Right forelimb (tissue), 1 donor: ENCODE results near the gene LRRC7.

Experiments
- DNase-seq: peaks from one replicate; pipeline ENCODE4 v3.0.0-alpha.2; 2018

The LRRC7 gene

DNA sequence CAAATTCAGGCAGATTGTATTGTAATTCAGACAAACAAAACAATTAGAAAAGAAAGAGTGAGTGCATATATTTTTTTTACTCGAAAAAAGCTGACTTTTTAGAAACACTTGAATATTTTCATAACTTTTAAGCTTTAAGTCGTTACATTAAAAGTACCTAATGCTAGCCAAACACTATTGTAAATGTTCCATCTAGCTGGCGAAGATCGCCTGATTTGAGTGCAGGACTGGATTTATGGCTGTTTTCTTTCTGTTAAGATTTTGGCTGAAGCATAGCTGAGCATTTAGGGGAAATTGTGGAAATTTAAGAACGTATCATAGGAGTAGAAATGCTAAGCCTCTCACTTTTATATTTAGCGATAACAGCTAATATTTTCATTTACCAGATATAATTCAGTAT, 24.6 kb downstream of the LRRC7 start:
- no peak for DNase-seq

DNA sequence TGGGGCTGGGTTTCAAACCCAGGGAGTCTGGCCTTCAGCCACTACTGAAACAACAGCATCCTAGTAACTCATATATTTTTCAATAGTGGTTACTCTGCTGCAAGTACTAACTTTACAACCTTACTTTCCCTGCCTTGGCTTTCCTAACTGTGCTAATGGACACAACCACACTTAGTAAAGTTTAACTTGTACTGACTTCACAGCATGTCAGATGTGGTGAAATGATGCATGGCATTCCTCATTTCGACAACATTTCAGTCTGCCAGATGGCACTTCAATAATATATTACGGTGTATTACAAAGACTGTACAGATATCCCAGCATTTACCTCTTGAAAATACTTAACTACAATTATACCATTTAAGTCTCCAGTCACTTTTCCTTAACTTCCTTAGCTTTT, 27.8 kb downstream of the LRRC7 start:
- no peak for DNase-seq

DNA sequence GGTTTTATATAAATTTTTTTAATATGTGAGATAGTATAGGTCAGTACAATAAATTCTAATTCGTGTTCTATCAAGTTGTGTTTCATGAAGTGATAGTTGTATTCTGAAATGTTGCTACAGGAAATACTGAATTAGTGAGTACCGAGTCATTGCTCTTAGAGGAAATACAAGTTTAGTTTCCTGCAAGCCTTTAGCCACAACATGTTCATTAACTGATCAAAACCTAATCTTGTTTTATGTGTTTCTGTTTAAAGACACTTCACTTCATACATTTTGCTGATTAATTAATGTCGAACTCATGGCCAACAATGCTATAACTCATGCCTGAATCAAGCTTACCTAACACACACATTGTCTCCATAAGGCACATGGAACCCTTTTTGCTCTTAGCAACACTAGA, 43.6 kb downstream of the LRRC7 start:
- no peak for DNase-seq

- DNase-seq = no peak
Observed at GRCh38 chr1:69613414-69613813, 45.7 kb downstream of the LRRC7 start.

DNA sequence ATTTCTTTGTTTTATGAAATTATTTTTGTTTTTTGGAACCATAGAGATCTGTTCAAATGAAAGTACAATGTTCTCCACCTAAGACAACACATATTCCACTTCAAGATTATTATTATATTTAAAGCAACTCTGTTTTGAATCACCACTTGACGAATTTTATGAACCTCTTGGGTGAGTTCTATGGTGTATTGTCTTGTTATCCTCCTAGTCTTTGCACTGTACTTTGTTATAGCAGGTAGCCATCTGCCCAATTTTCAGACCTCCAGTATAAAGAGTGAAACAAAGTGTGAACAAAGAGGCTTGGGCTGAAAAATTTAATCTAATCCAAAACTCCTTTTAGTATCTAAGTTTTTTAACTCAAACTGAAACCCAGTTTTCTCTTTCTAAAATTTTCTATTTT, 71.0 kb downstream of the LRRC7 start:
- DNase-seq = no peak

GRCh38 chr1:69639159-69639558, 71.4 kb downstream of the LRRC7 start:
- no peak for DNase-seq

GRCh38 chr1:69643266-69643665, 75.5 kb downstream of the LRRC7 start:
- no peak for DNase-seq

DNA sequence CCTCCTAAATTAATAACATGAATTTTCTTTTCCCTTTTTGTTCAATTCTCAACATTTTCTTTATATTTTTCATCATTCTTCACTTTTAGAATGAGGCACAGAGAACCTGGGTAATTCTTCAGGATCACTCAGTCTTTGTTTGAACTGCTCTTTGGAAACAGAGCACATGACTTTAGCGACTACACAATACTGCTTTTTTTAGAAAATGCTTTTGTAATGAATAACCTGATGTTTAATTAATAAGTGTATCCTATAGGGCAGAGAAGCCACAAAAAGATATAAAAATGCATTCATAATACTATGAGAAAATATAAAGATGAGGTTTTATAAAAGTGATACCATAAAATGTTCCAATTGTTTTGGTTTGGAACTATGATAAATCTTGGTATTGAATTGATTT, 77.8 kb downstream of the LRRC7 start:
- DNase-seq = no peak

DNA sequence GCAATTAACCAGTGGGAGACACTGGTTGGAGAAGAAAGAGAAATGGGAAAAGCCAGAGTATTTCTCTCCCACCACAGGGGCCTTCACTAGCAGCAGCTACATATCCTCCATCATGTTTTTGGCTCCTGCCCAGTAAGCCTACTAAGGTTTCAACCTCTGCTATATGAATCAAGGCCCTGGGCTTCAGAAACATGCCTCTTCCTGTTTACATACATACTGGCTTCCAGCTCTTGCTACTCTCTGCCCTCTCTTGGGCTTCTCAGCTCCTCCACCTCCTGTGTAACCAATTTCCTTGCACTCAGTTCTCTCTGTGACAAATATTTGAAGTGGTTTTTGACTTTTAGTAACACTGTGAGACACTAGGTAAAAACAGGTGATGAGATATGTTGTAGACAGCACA, 80.8 kb downstream of the LRRC7 start:
- no peak for DNase-seq

GRCh38 chr1:69649383-69649990, 81.8 kb downstream of the LRRC7 start:
- DNase-seq = no peak

- no peak for DNase-seq
Observed at GRCh38 chr1:69650779-69651178, 83.1 kb downstream of the LRRC7 start.

DNA sequence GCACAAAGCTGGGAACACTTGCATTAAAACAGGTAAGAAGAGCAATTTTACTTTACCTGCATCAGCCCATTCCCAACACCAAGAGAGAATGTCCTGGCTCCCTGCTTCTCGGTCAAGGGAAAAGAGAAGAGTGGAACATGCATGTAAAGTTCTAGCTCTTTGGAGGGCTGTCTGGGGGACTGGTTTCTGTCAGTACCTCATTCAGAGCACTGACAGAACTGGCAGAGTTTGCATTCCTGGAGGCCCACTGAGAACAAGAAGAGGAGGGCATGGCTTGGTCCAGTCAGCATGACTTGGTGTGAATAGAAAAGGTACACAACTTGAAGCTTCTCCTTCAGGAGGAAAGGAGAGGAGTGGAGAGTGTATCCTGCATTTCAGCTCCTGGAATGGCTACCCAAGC, 83.9 kb downstream of the LRRC7 start:
- no peak for DNase-seq

GRCh38 chr1:69657971-69658370, 90.2 kb downstream of the LRRC7 start:
- DNase-seq = no peak

DNA sequence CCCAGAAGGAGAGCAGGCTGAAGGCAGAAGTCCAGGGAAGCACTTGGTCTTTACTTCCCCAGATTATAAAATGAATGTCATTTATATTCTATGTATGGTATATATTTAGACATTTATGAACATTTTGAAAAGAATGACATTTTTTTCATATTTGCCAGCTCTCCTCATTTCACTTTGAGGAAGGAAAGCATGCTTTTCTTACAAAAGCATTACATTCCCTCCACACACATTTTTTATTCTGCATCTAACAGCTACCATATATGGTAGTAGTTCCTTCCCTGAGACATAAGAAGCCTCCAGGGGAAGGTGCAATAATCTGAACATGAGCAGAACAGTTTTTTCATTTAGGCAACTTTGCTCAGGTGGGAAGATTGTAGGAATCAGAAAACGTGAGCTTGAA, 94.0 kb downstream of the LRRC7 start:
- DNase-seq = no peak

DNA sequence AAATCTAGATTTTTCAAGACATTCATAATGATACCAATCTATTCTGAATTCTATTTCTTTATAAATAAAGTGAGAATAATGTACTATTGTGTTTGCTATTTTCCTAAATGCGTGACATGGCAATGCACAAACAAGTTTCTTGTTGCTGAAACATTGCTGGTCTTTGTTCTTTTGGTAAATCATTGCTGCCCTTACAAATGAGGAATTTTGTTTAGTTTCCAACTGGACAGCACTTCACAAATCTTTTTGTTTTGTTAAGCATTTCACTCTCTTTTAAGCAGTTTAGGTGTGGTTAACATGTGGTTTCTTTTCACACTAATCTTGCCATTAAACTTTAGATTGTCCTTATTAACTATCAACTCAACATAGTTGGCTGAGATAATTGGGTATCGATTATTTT, 94.6 kb downstream of the LRRC7 start:
- DNase-seq = no peak

DNA sequence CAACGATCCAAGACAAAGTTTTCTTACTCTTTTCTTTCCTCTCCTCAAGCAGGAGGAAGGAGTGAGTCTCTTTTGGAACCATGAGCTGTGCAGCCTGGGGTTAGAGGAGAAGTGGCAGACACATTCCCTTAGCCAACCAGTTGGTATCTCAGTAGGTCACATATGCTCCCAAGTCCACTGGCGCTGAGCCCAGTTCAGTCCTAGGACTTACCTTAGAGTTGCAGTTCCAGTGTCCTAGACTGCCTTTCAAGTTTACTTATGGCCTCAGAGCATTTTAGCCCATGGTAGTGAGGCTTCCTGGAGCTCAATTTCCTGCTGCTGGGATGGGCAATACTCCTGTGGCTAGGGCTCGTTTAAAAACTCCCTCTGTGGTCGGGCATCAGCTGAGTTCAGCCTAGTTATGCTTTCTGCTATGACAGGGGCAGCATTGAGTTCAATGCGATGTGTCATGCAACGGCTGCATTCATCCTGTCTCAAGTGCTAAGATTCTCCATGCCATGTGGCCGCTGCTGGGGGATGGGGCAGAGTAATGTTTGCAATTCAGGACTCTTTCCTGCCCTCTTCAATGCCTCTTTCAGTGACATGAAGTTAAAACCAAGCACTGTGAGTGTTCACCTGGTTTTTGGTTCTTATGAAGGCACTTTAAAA, 103.8 kb downstream of the LRRC7 start:
- DNase-seq = no peak

DNA sequence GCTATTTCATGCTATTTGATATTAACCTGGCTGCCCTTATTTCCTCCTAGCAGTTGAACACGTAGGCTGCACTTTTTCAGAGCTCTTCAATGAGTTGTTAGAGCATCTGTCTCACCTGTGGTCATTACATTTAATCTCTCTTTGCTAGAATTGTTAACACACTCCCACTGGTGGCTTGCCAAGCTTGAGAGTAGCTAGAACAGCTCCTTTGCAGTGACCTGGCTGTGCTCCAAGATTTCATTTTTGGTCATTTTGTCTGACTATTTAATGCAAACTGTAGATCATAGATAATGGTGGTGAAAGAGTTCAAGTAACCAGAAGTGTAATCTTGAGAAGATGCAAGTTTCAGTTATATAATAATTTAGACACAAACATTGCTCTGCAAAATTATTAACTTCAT, 105.6 kb downstream of the LRRC7 start:
- DNase-seq = no peak

DNA sequence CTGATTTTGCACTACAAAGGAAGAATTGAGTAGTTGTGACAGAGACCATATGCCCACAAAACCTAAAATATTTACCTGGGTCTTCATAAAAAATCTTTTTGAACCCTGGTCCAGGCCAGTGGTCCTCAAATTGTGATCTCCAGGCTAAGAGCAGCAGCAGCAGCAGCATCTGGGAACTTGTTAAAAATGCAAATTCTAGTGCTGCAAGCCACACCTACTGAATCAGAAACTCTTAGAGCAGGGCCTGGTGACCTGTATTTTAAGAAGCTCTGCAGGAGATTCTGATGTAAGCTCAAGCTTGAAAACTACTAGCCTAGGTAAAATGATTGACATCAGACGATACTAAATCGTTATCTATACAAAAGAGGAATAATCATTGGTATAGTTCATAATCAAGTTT, 112.2 kb downstream of the LRRC7 start:
- DNase-seq = no peak

- no peak for DNase-seq
Observed at GRCh38 chr1:69686367-69686984, 118.8 kb downstream of the LRRC7 start.

DNA sequence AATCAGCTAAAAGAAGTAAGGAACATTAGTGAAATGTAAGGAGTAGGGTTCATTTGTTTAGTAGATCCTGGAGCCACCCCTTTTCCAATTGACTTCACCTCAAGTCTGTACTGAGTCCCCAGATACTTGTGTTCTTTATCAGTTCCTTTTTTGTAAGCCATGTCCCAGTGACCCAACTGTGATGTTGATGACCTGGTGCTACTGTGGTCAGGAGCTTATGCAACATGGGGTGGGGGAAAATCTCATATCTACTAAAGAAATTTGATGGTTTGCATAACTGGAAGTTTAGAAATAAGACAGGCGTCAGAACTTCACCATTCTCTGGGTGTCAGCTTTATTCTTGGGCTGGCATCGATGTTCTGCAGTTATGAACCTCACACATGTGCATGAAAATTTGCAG, 120.5 kb downstream of the LRRC7 start:
- DNase-seq = no peak

- DNase-seq = no peak
Observed at GRCh38 chr1:69691179-69691578, 123.5 kb downstream of the LRRC7 start.

DNA sequence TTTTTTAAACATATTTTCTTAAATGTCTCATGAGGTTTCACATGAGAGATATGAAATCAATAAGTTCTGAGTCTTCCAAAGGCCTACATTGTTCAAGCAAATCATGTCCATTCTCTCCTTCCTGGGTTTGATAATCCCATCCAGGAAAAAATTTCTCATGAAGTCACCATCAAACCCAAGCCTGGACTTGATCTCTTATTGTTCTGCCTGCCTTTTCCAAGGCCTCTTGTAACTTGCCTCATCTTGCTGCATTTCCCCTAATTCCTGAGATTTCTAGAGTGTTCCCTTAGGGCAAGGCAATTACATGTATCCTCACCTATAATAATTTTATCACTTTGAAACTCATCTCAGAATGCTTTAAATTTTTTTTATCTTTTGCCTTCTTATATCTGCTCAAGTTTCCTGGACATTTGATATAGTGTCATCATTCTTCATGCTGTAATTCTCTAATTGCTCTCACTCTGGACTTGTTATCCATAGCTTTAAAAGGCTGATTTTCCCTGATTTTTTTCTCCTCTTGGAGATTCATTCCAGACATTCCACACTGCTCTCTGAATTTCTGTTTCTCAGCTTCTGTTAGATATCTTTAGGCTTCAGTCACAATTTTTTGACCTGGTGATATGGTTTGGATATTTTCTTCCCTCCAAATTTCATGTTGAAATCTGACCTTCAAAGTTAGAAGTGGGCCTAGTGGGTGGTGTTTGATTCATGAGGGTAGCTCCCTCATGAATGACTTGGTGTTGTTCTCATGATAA, 126.4 kb downstream of the LRRC7 start:
- DNase-seq = no peak

- DNase-seq = no peak
Observed at GRCh38 chr1:69697340-69697739, 129.6 kb downstream of the LRRC7 start.

DNA sequence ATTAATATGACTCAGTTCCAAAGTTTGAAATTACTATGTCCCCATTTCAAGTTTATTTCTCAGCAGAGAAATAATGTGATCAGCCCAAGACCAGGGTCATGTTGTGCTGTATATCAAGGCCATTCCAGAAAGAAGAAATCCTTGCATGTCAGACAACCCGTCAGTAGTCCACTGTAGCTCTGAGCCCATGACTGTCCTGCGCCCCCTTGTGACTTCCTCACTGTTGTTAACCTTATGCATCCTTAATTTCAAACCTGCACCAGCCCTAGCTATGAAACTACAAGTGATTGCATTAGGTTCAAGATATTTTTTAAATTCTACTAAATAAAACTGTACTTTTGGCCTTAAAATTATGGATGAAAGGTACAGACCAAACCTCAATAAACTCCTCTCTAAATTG, 133.0 kb downstream of the LRRC7 start:
- no peak for DNase-seq
